Measurements from ENCODE around the gene NFX1.
"Not testable (repeated sequence)": the region's sequence is repeated elsewhere in the genome, so short reads cannot be mapped to it uniquely, and the experiment has no call there.

NFX1 gene

DNA sequence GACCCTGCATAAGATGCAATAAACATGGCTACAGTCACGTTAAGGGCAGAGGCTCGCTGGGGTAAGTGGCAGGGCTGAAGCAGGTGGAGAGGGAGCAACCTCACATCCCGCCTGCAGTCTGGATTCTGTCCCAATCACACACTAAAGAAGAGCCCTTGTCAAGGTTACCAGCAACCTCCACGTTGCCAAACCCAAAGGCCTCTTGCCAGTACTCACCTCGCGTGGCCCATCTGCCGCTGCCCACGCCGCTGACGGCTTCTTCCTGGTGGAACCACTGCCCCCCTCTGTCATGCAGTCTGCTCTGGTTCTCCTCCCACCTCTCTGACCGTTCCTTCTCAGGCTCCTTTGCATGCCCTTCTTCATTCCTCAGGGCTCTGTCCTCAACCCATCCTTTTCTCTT, 103.3 kb downstream of the NFX1 start:
- no peak for DNase-seq
- no peaks in the 10 kb centered on the region for H3K9me3 ChIP-seq (ENCODE audit: control insufficient read depth, low read length)
- no peak overlapping the region for H3K27ac ChIP-seq (ENCODE audit: insufficient read depth, low read length, poor library complexity, severe bottlenecking)
- H3K27me3 ChIP-seq (replicated peaks; ENCODE audit: control insufficient read depth, insufficient read depth, low read length, poor library complexity, severe bottlenecking) = no peaks in the 10 kb centered on the region
- no peak overlapping the region for H3K4me3 ChIP-seq (ENCODE audit: insufficient read depth, low read depth, low read length, poor library complexity, severe bottlenecking)
- H3K4me1 ChIP-seq (ENCODE audit: control insufficient read depth, insufficient read depth, low read length, poor library complexity, severe bottlenecking) = no peaks in the 10 kb centered on the region
- no peaks in the 10 kb centered on the region for H3K36me3 ChIP-seq (ENCODE audit: control insufficient read depth, insufficient read depth, low read length)

DNA sequence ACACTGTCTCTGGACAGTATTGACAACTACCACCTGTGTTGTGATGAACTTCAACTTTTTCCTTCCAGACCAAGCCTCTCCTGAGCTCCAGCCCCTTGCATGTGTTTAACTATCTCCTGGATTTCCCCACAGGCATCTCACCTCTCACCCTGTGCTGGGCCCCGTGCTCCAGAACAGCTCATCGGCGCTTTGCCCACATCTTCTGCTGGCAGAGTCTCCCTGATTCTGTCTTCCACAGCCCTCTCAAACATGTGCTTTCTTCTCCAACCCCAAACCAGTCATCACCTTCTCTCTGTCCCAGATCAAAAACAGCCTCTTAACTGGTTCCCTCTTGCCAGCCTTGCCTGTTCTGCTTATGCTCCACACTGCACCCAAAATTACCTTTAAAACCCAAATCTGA, 103.7 kb downstream of the NFX1 start:
- not testable (repeated sequence) for H3K4me3 ChIP-seq (ENCODE audit: insufficient read depth, low read depth, low read length, poor library complexity, severe bottlenecking); DNase-seq; H3K36me3 ChIP-seq (ENCODE audit: control insufficient read depth, insufficient read depth, low read length); H3K27me3 ChIP-seq (replicated peaks; ENCODE audit: control insufficient read depth, insufficient read depth, low read length, poor library complexity, severe bottlenecking); H3K4me1 ChIP-seq (ENCODE audit: control insufficient read depth, insufficient read depth, low read length, poor library complexity, severe bottlenecking); H3K27ac ChIP-seq (ENCODE audit: insufficient read depth, low read length, poor library complexity, severe bottlenecking); H3K9me3 ChIP-seq (ENCODE audit: control insufficient read depth, low read length)

DNA sequence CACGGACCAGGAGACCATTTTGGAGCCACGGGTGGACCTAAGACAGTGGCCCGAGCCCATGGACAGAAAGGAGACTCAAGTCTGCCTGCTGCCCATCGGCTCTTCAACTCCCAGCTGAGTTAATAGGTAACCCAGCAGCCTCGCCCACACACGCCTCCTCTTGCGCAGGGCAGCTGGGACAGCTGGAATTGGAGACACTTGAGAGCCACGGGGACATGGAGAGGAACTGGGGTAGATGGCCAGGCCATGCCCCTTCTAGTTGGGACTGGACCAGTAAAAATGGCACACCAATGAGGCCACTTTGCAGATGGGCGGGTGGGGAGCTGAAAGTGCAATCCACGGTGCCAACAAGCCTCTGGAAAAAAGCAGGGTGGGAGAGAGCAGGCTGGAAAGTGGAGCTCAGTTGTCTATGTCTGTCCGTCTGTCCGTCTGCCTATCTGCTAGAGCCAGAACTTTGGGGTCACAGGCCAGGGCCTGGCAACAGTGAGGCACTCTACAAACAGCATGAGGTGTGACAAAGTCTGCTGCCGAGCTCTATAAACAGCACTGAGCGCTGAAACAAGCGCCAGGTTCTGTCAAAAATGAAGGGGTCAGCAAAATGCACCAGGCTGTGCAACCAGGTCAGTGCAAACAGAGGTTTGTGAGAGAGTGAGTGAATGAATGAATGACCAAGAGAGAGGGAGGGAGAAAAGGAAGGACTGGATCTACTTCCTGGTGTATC, 105.0 kb downstream of the NFX1 start:
- H3K9me3 ChIP-seq (ENCODE audit: control insufficient read depth, low read length); H3K4me1 ChIP-seq (ENCODE audit: control insufficient read depth, insufficient read depth, low read length, poor library complexity, severe bottlenecking); H3K36me3 ChIP-seq (ENCODE audit: control insufficient read depth, insufficient read depth, low read length); H3K27ac ChIP-seq (ENCODE audit: insufficient read depth, low read length, poor library complexity, severe bottlenecking); DNase-seq; H3K4me3 ChIP-seq (ENCODE audit: insufficient read depth, low read depth, low read length, poor library complexity, severe bottlenecking); H3K27me3 ChIP-seq (replicated peaks; ENCODE audit: control insufficient read depth, insufficient read depth, low read length, poor library complexity, severe bottlenecking): not testable (repeated sequence)

DNA sequence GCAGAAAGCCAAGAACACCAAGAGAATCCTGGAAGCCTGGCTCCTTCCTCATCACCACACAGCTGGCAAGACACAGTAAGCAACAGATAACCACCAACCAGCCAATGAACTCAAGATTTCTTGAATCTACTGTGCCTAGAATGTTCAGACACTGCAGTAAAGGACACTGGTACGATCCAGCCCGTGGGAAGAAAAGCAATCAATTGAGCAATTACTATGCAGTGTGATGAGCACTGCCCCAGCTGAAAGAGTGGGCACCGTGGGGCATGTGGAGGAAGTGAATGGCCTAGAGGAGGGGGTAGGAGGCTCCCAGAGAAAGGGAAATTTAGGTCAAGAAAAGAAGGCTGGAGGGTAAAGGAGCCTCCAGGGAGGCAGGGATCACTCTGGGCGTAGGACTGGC, 107.5 kb downstream of the NFX1 start:
- H3K27me3 ChIP-seq (replicated peaks; ENCODE audit: control insufficient read depth, insufficient read depth, low read length, poor library complexity, severe bottlenecking); H3K4me1 ChIP-seq (ENCODE audit: control insufficient read depth, insufficient read depth, low read length, poor library complexity, severe bottlenecking); DNase-seq; H3K27ac ChIP-seq (ENCODE audit: insufficient read depth, low read length, poor library complexity, severe bottlenecking); H3K9me3 ChIP-seq (ENCODE audit: control insufficient read depth, low read length); H3K4me3 ChIP-seq (ENCODE audit: insufficient read depth, low read depth, low read length, poor library complexity, severe bottlenecking); H3K36me3 ChIP-seq (ENCODE audit: control insufficient read depth, insufficient read depth, low read length): not testable (repeated sequence)

DNA sequence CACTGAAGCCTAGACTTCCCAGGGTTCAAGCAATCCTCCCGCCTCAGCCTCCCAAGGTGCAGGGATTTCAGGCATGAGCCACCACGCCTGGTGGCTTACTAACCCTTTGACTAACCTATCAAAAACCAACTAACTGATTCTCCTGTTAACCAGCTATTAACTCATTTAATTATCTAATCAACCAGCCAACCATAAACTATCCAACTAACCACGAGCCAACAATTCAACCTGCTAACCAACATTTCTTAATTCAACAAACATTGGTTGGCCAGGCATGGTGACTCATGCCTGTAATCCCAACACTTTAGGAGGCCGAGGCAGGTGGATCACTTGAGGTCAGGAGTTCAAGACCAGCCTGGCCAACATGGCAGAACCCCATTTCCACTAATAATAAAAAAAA, 108.7 kb downstream of the NFX1 start:
- H3K36me3 ChIP-seq (ENCODE audit: control insufficient read depth, insufficient read depth, low read length); H3K4me1 ChIP-seq (ENCODE audit: control insufficient read depth, insufficient read depth, low read length, poor library complexity, severe bottlenecking); H3K9me3 ChIP-seq (ENCODE audit: control insufficient read depth, low read length); H3K27me3 ChIP-seq (replicated peaks; ENCODE audit: control insufficient read depth, insufficient read depth, low read length, poor library complexity, severe bottlenecking); H3K4me3 ChIP-seq (ENCODE audit: insufficient read depth, low read depth, low read length, poor library complexity, severe bottlenecking); H3K27ac ChIP-seq (ENCODE audit: insufficient read depth, low read length, poor library complexity, severe bottlenecking); DNase-seq: not testable (repeated sequence)

DNA sequence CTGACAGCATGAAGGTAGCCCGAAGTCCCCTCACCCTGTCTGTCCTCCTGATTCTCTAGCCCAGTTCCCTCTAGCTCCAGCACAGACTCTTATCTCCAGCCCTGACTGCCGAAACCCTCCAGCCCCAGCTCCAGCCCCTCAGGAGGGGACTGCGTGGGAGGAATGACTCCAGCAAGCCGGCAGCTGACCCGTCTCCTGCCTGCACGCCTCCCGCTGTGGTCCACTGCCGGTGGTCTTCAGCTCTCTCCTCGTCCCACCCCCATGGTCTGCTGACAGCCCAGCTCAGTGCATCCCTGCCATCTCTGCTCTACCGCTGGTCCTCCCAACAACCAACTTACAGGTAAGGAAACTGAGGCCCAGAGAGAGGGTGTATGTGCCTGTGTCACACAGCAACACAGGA, 111.5 kb downstream of the NFX1 start:
- not testable (repeated sequence) for H3K4me3 ChIP-seq (ENCODE audit: insufficient read depth, low read depth, low read length, poor library complexity, severe bottlenecking); H3K4me1 ChIP-seq (ENCODE audit: control insufficient read depth, insufficient read depth, low read length, poor library complexity, severe bottlenecking); H3K36me3 ChIP-seq (ENCODE audit: control insufficient read depth, insufficient read depth, low read length); H3K27ac ChIP-seq (ENCODE audit: insufficient read depth, low read length, poor library complexity, severe bottlenecking); H3K9me3 ChIP-seq (ENCODE audit: control insufficient read depth, low read length); H3K27me3 ChIP-seq (replicated peaks; ENCODE audit: control insufficient read depth, insufficient read depth, low read length, poor library complexity, severe bottlenecking); DNase-seq

DNA sequence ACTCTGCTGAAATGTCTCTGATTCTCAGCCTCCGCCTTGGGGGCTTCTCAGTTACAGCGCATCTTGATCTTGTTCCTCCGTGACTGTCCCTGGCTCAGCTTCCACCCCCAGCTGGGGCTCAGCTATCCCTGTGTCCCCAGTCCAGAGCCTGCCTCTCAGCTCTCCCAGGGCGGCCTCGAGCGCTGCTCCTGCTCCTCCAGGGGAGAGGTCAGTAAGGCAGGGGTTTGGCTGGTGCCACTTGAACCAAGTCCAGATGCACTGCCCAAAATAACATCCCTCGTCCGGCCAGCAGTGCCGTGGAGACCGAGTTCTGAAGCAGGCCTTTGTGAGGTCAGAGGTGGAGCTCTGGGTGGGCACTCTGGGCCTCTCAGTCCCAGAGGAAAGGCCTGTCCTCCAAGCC, 112.1 kb downstream of the NFX1 start, which contains the start of gene AQP7:
Gene AQP7, minus strand, starts transcription at position 198 of the 400 bp plus-strand sequence. CDS start 1,306 bp downstream, outside the sequence.
- not testable (repeated sequence) for H3K4me3 ChIP-seq (ENCODE audit: insufficient read depth, low read depth, low read length, poor library complexity, severe bottlenecking); H3K4me1 ChIP-seq (ENCODE audit: control insufficient read depth, insufficient read depth, low read length, poor library complexity, severe bottlenecking); H3K27ac ChIP-seq (ENCODE audit: insufficient read depth, low read length, poor library complexity, severe bottlenecking); H3K36me3 ChIP-seq (ENCODE audit: control insufficient read depth, insufficient read depth, low read length); H3K27me3 ChIP-seq (replicated peaks; ENCODE audit: control insufficient read depth, insufficient read depth, low read length, poor library complexity, severe bottlenecking); DNase-seq; H3K9me3 ChIP-seq (ENCODE audit: control insufficient read depth, low read length)

DNA sequence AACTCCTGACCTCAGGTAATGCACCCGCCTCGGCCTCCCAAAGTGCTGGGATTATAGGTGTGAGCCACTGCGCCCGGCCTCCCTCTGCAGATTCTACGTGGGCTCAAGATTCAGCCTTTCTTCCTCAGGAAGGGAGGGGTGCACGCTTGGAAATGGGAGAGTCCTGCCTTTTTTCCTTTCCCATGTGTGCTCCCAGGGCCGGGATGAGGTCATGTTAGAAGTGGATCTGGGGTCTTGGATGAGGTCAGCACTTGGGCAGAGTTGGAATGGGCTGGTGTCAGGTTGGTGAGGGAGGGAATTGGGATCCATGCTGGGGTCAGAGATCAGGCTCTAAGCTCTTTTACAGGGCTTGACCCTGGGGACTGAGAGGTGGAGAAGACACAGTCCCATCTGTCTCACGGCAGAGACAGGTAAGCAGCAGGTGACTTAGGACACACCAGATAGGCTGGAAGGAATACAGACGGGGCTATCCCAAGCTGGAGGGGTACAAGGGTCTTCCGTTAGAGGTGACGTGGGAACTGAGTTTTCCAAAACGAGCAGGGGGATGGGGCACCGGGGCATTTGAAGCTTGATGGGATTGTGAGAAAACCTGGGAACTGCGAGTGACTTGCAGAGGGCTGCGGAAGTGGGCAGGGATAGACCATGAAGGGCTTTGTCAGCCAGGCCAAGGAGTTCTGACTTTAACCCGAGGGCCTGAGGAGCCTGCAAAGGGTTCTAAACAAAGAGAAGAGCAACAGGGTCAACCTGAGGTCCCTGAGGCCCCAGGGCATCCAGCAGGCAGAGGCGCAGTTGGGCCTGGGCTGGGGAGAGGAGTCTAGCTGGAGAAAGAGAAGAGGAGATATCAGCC, 113.8 kb downstream of the NFX1 start:
- no peak for DNase-seq
- Histone ChIP-seq H3K36me3 (ENCODE audit: control insufficient read depth, insufficient read depth, low read length) (no peaks in the 10 kb centered on the region), H3K4me3 (ENCODE audit: insufficient read depth, low read depth, low read length, poor library complexity, severe bottlenecking) (no peak overlapping the region), H3K9me3 (ENCODE audit: control insufficient read depth, low read length) (no peaks in the 10 kb centered on the region), H3K27ac (ENCODE audit: insufficient read depth, low read length, poor library complexity, severe bottlenecking) (no peak overlapping the region), H3K27me3 (replicated peaks; ENCODE audit: control insufficient read depth, insufficient read depth, low read length, poor library complexity, severe bottlenecking) (no peaks in the 10 kb centered on the region), H3K4me1 (ENCODE audit: control insufficient read depth, insufficient read depth, low read length, poor library complexity, severe bottlenecking) (no peaks in the 10 kb centered on the region)

DNA sequence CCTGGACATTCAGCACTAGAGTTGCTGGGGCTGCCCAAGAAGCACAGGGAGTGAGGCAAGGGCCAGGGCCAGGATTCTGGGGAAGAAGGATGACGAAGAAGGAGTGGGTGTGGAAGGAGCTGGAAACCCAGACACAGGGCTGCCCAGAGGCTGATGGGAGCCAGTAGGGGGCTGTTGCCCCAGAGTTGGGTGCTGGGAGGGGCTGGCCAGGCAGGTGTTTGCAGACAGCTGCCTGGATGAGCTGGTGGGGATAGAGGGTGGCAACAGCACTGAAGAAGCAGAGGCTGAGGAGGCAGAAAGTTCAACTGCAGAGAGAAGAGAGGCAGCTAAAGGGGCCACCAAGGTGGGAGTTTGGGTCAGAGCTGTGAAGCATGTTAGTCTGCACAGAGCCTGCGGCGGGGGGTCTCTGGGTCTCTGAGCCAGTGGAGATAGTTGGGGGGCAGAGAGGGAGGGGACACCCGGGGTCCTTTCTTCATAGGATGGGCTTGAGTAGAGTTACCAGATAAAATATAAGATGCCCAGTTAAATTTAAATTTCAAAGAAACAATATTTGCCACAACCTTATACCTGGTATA, 114.6 kb downstream of the NFX1 start:
- Histone ChIP-seq H3K4me1 (ENCODE audit: control insufficient read depth, insufficient read depth, low read length, poor library complexity, severe bottlenecking) (no peaks in the 10 kb centered on the region), H3K9me3 (ENCODE audit: control insufficient read depth, low read length) (no peaks in the 10 kb centered on the region), H3K27me3 (replicated peaks; ENCODE audit: control insufficient read depth, insufficient read depth, low read length, poor library complexity, severe bottlenecking) (no peaks in the 10 kb centered on the region), H3K27ac (ENCODE audit: insufficient read depth, low read length, poor library complexity, severe bottlenecking) (no peak overlapping the region), H3K4me3 (ENCODE audit: insufficient read depth, low read depth, low read length, poor library complexity, severe bottlenecking) (no peak overlapping the region), H3K36me3 (ENCODE audit: control insufficient read depth, insufficient read depth, low read length) (no peaks in the 10 kb centered on the region)
- no peak for DNase-seq

DNA sequence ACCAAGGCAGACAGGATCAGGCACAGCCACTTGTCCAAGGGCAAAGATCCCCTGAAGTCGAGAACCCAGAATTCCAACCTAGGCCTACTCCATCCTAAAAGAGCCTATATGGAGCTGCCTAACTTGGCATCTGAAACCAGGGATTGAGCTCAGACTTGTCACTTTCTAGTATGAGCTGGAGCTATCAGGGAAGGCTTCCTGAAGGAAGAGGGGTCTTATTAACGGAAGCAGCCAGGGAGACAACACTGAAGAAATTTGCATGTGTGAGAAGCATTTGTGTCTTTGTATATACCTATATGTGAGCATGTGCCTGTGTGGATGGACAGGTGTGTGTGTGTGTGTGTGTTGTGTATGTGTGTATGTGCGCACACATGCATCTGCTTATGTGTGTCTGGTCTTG, 116.7 kb downstream of the NFX1 start:
- no peaks in the 10 kb centered on the region for H3K4me1 ChIP-seq (ENCODE audit: control insufficient read depth, insufficient read depth, low read length, poor library complexity, severe bottlenecking)
- no peak overlapping the region for H3K27ac ChIP-seq (ENCODE audit: insufficient read depth, low read length, poor library complexity, severe bottlenecking)
- no peaks in the 10 kb centered on the region for H3K9me3 ChIP-seq (ENCODE audit: control insufficient read depth, low read length)
- no peaks in the 10 kb centered on the region for H3K36me3 ChIP-seq (ENCODE audit: control insufficient read depth, insufficient read depth, low read length)
- DNase-seq = no peak
- no peak overlapping the region for H3K4me3 ChIP-seq (ENCODE audit: insufficient read depth, low read depth, low read length, poor library complexity, severe bottlenecking)
- no peaks in the 10 kb centered on the region for H3K27me3 ChIP-seq (replicated peaks; ENCODE audit: control insufficient read depth, insufficient read depth, low read length, poor library complexity, severe bottlenecking)

Measured in effector memory CD4-positive, alpha-beta T cell (primary cell).